ENCODE data around the gene CUBN. TPM values are rescaled to one million over a fixed set of nuclear protein-coding genes. Genes with fewer than 3 reads are reported as not detected.

The CUBN gene
- total RNA-seq, 2 donors from 2014 or later, result 1.1 to 2.3 TPM

- no peak for DNase-seq (ENCODE audit: low spot score)
- intact Hi-C loops (cut with DNase I), result no loop called here
These were observed 306.8 kb downstream of the CUBN start for GRCh38 chr10:16822726-16823360.

GRCh38 chr10:16822027-16822426 lies 307.6 kb downstream of the CUBN start:
- DNase-seq (ENCODE audit: low spot score), result no peak
- intact Hi-C loops (cut with DNase I), result no loop called here

DNA sequence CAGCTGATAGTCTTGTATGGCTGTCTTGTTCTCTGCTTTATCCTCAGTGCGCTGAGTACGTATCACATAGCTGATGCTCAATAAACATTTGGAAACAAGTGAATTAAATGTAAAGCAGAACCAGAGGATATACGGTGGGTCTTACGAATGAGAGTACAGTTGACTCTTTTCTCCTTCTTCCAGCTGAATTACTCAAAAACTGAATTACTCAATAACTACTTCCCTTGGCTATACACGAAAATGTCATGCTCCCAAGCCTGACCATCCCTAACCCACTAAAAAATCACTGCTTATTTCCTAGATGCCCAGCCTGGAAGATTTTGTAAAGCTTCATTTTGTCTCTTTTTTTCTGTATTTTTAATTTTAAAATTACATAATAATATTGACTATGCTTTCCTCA lies 309.2 kb downstream of the CUBN start:
- DNase-seq (ENCODE audit: low spot score), result no peak
- intact Hi-C loops (cut with DNase I), result no loop called here

DNA sequence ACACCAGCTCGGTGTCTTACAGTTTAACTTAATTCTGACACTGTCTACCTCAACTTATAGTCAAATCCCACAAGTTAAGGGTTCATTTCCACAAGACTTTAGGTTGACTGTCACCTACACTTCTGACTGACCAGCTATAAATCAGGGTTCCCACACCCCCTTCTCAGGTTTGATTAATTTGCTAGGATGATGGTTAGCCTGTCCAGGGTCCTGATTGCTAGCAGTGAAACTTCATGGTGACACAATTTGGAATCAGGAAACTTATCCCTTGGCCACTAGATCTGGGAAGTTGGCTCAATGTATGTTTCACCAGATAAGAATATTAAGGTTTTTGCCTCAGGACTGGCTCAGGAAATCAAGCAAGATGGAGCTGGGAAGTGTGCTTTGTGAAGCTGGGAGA lies 309.6 kb downstream of the CUBN start:
- DNase-seq (ENCODE audit: low spot score), result no peak
- intact Hi-C loops (cut with DNase I), result no loop called here

- intact Hi-C loops (cut with DNase I), result no loop called here
- DNase-seq (ENCODE audit: low spot score), result no peak
These were observed 310.2 kb downstream of the CUBN start for GRCh38 chr10:16819436-16819835.

DNA sequence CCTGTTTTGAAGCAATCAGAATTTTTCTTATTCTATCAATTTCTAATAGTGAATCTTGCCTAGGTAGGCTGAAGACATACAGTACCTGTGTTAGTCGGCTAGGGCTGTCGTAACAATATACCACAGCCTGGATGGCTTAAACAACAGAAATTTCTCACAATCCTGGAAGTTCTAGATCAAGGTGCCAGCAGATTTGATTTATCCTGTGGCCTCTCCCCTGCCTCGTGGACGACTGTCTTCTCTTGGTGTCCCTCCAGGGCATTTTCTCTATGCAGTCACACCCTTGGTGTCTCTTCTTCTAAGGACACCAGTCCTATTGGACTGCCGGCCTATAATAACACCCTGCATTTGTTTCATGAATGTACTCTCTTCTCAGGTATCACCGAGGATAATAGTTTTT lies 310.6 kb downstream of the CUBN start:
- intact Hi-C loops (cut with DNase I), result no loop called here
- no peak for DNase-seq (ENCODE audit: low spot score)

GRCh38 chr10:16817125-16818019 lies 312.2 kb downstream of the CUBN start, which contains the start of gene RSU1:
RSU1 (minus strand) TSS chr10:16817424; CDS start chr10:16817081, 343 bp downstream.
- DNase-seq (ENCODE audit: low spot score), result peak; percentile 100
- intact Hi-C loops (cut with DNase I), result no loop called here

GRCh38 chr10:16816830-16817124 lies 312.8 kb downstream of the CUBN start:
- intact Hi-C loops (cut with DNase I), result no loop called here
- no peak for DNase-seq (ENCODE audit: low spot score)

GRCh38 chr10:16816171-16816570 lies 313.4 kb downstream of the CUBN start:
- no peak for DNase-seq (ENCODE audit: low spot score)
- intact Hi-C loops (cut with DNase I), result no loop called here

GRCh38 chr10:16814012-16814411 lies 315.6 kb downstream of the CUBN start:
- intact Hi-C loops (cut with DNase I), result no loop called here
- DNase-seq (ENCODE audit: low spot score), result no peak

- intact Hi-C loops (cut with DNase I), result no loop called here
These were observed 316.9 kb downstream of the CUBN start for GRCh38 chr10:16812676-16813075.

DNA sequence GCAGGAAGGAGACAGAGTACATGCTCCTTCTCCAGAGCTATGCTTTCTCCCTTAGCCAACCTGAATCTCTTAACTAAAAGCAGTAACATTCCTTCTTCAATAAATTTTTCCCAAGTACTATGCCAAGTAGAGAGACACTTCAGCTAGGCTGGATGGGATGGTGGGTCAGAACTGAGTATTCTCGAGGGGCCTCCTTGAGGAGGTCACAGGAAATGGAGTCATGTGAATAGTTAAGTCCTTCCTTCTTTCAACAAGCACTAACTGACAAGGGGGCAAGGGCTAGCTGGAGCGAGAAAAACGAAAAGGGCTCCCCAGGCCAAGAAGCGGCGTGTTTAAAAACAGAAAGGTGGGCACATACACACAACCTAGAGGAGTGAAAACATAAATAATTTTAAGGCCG lies 317.8 kb downstream of the CUBN start:
- intact Hi-C loops (cut with DNase I), result no loop called here

More at GRCh38 chr10:16812676-16813075, 316.9 kb downstream of the CUBN start:
- no peak for DNase-seq (ENCODE audit: low spot score)

GRCh38 chr10:16811292-16811691 lies 318.3 kb downstream of the CUBN start:
- no peak for DNase-seq (ENCODE audit: low spot score)
- intact Hi-C loops (cut with DNase I), result no loop called here

More for the DNA sequence above, 317.8 kb downstream of the CUBN start:
- no peak for DNase-seq (ENCODE audit: low spot score)

DNA sequence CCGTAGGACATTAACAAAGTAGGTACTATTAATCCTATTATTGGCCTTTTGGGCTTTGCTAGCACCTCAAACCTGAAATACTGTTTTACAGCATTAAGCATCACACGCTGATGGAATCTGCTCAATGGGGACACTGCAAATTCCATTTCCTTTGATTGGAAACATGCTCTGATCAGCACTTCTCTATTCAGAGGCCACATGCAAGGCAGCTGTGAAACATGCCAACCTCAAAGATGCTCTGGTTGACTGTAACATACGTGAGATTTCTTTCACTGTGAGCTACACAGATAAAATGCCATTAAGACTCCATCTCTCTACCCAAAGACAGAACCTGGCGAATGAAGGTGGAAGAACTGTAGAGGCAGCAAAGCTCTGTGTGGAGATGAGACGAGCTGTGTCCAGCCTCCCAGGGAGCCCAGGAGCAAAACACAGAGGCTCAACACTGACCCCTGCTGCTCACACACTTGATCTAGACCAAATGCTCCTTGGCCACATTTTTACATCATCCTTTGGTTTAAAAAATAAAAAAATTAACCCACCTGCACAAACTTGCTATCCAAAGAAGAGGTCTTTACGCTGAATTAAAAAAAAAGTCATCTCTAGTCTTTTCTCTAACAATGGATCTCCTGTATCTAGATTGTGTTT lies 320.4 kb downstream of the CUBN start:
- intact Hi-C loops (cut with DNase I), result no loop called here
- DNase-seq (ENCODE audit: low spot score), result no peak

- intact Hi-C loops (cut with DNase I), result no loop called here
- no peak for DNase-seq (ENCODE audit: low spot score)
These were observed 325.5 kb downstream of the CUBN start for GRCh38 chr10:16804123-16804522.

GRCh38 chr10:16803464-16803863 lies 326.1 kb downstream of the CUBN start:
- intact Hi-C loops (cut with DNase I), result no loop called here

DNA sequence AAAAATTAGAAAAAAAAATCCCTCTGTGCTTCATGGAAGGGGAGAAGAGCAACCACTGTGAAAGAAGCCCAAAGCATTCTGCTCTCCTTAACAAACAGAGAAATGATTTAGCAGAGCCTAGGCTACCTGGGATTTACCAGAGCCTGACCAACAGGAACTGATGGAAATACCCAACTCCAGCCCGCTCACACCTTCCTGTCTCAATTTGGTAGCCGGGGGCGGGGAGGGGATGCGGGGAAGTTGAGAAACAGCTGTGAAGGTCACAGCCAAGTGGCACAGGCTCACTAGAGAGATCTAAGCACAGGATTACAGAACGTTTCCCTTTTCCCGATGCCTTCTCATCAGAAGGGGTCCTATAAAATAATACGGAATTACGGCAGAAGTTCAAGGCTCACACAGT lies 330.0 kb downstream of the CUBN start:
- no peak for DNase-seq (ENCODE audit: low spot score)
- intact Hi-C loops (cut with DNase I), result no loop called here

More at GRCh38 chr10:16803464-16803863, 326.1 kb downstream of the CUBN start:
- DNase-seq (ENCODE audit: low spot score), result no peak

GRCh38 chr10:16798571-16798970 lies 331.0 kb downstream of the CUBN start:
- DNase-seq (ENCODE audit: low spot score), result no peak
- intact Hi-C loops (cut with DNase I), result no loop called here

- DNase-seq (ENCODE audit: low spot score), result no peak
- intact Hi-C loops (cut with DNase I), result no loop called here
These were observed 334.1 kb downstream of the CUBN start for GRCh38 chr10:16795410-16796073.

GRCh38 chr10:16794005-16794404 lies 335.6 kb downstream of the CUBN start:
- no peak for DNase-seq (ENCODE audit: low spot score)
- intact Hi-C loops (cut with DNase I), result no loop called here
